Measurements from ENCODE around the gene NET1. TPM values are rescaled to one million over a fixed set of nuclear protein-coding genes. Genes with fewer than 3 reads are reported as not detected.

The NET1 gene
- total and polyA plus RNA-seq, 2 donors (not counting 3 experiments of a cell fraction or from before 2014, with no cell fraction given): 14.4 to 46.3 TPM

DNA sequence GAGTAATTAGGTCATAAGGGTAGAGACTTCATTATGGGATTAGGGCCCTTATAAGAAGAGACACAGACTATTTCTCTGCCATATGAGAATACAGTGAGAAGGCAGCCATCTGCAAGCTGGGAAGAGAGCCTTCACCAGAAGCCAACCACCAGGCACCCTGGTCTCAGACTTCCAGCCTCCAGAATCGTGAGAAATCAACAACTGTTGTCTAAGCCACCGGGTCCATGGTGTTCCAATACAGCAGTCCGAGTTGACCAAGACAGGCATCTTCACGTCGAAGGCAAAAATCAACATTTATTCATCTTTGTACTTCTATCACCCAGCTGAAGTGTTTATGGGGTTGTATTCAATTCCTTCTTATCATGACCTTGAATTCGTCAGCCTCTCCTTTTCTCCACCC is 13.0 kb upstream of the NET1 start:
- no peaks in the 10 kb centered on the region for H3K9me1 ChIP-seq (replicated peaks; ENCODE audit: control insufficient read depth, extremely low read depth, insufficient read depth, low read length)
- no peaks in the 10 kb centered on the region for H3K9me3 ChIP-seq (replicated peaks; ENCODE audit: control insufficient read depth, insufficient read depth, low read length)
- H3K27ac ChIP-seq (ENCODE audit: insufficient read depth, low read depth, low read length): no peak overlapping the region
- dilution Hi-C loops (cut with MboI; ENCODE audit: extremely low pct_ligation_motif_present, low sequenced_read_pairs) (no loop called here), intact Hi-C loops (cut with micrococcal nuclease) (no loop called here)
- TF ChIP-seq POLR2A (IDR thresholded peaks at IDR 0.05; ENCODE audit: low read depth, low read length) (no peak), POLR2AphosphoS5 (IDR thresholded peaks at IDR 0.05; ENCODE audit: insufficient read depth, low read depth, low read length) (no peak), MYC (IDR thresholded peaks at IDR 0.05; ENCODE audit: low read depth, low read length) (no peak), JUN (IDR thresholded peaks at IDR 0.05; ENCODE audit: borderline replicate concordance, insufficient read depth, insufficient read length, low read depth) (no peak), FOS (IDR thresholded peaks at IDR 0.05; ENCODE audit: borderline replicate concordance, insufficient read depth, low read length) (no peak), EZH2 (IDR thresholded peaks at IDR 0.05; ENCODE audit: borderline replicate concordance, low read depth, low read length, severe bottlenecking) (no peak), GATA2 (IDR thresholded peaks at IDR 0.05; ENCODE audit: insufficient read depth, insufficient read length, low read depth, low read length) (no peak)
- TF ChIP-seq, protein P1, sequence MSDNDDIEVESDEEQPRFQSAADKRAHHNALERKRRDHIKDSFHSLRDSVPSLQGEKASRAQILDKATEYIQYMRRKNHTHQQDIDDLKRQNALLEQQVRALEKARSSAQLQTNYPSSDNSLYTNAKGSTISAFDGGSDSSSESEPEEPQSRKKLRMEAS (IDR thresholded peaks at IDR 0.05; ENCODE audit: insufficient read depth, insufficient read length): no peak
- TF ChIP-seq, protein P2, sequence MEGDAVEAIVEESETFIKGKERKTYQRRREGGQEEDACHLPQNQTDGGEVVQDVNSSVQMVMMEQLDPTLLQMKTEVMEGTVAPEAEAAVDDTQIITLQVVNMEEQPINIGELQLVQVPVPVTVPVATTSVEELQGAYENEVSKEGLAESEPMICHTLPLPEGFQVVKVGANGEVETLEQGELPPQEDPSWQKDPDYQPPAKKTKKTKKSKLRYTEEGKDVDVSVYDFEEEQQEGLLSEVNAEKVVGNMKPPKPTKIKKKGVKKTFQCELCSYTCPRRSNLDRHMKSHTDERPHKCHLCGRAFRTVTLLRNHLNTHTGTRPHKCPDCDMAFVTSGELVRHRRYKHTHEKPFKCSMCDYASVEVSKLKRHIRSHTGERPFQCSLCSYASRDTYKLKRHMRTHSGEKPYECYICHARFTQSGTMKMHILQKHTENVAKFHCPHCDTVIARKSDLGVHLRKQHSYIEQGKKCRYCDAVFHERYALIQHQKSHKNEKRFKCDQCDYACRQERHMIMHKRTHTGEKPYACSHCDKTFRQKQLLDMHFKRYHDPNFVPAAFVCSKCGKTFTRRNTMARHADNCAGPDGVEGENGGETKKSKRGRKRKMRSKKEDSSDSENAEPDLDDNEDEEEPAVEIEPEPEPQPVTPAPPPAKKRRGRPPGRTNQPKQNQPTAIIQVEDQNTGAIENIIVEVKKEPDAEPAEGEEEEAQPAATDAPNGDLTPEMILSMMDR (IDR thresholded peaks at IDR 0.05; ENCODE audit: extremely low read depth in 1 of 2, insufficient read depth in 1 of 2, low read depth in 1 of 2, low read length in 2 of 2): no peak
- FAIRE-seq (no peak), DNase-seq (ENCODE audit: low read depth, low spot score) (no peak)
- no peak overlapping the region for H3K9ac ChIP-seq (replicated peaks; ENCODE audit: extremely low read depth, insufficient read depth, low read length)
- H3K79me2 ChIP-seq (ENCODE audit: control insufficient read depth, insufficient read depth, low read length): no peaks in the 10 kb centered on the region
- ChIA-PET POLR2A (no interaction called here), CTCF (no interaction called here)
- BruUV-seq (replicated peaks): no TSS peak
- H3K4me2 ChIP-seq (ENCODE audit: insufficient read depth, low read length): no peak overlapping the region
- peaks cover 1% of the 10 kb centered on the region for H3K4me1 ChIP-seq (ENCODE audit: control insufficient read depth, extremely low read depth, insufficient read depth, low read length)
- no peaks in the 10 kb centered on the region for H3K36me3 ChIP-seq (ENCODE audit: control insufficient read depth in 2 of 2, extremely low read depth in 1 of 2, insufficient read depth in 2 of 2, low read length in 2 of 2)
- peaks cover 0 to 2% of the 10 kb centered on the region in 2 experiments for H3K27me3 ChIP-seq (ENCODE audit: control insufficient read depth in 2 of 2, insufficient read depth in 2 of 2, low read length in 2 of 2)
- no peaks in the 10 kb centered on the region for H4K20me1 ChIP-seq (replicated peaks; ENCODE audit: control insufficient read depth, extremely low read depth, insufficient read depth, low read length)
- H3K4me3 ChIP-seq (replicated peaks in 1 of 3; ENCODE audit: insufficient read depth in 1 of 3, low read depth in 1 of 3, low read length in 3 of 3): no peak overlapping the region
- no peak overlapping the region for H2AFZ ChIP-seq (ENCODE audit: low read depth, low read length)
